HCT116 (cell line): ENCODE results near the gene PRDM2.

Source experiments
- CEBPB ChIP-seq: IDR thresholded peaks from 2 replicates; pipeline ENCODE4 v1.6.1; 2012; ENCODE audit warnings: low read depth
- CTCF ChIP-seq, 3 experiments: fragments of 200-600 bp in 1 of 3; sonication (generic) in 1 of 3; IDR thresholded peaks in 2 of 3; conservative IDR thresholded peaks in 1 of 3; 2 replicates each; pipeline ENCODE4 v1.5.1; 2012 to 2017; ENCODE audit warnings: low read depth in 2 of 3, low read length in 2 of 3, antibody characterized with exemption in 1 of 3, borderline replicate concordance in 1 of 3, control low read depth in 1 of 3, mild to moderate bottlenecking in 1 of 3, mixed read lengths in 1 of 3, mixed run types in 1 of 3, moderate library complexity in 1 of 3; ENCODE audit not compliant: insufficient read depth in 1 of 3
- EZH2 ChIP-seq: fragments of 200-600 bp; sonication (generic); IDR thresholded peaks from 2 replicates; pipeline ENCODE4 v1.6.1; 2017; ENCODE audit warnings: antibody characterized with exemption, mixed run types
- MAX ChIP-seq: IDR thresholded peaks from 2 replicates; pipeline ENCODE4 v1.6.1; 2012
- POLR2A ChIP-seq: IDR thresholded peaks from 2 replicates; pipeline ENCODE4 v1.7.0; 2011; ENCODE audit warnings: borderline replicate concordance; ENCODE audit not compliant: insufficient read depth, insufficient read length; ENCODE audit errors: extremely low read depth
- POLR2AphosphoS5 ChIP-seq: IDR thresholded peaks from 2 replicates; pipeline ENCODE4 v1.6.1; 2011; ENCODE audit warnings: mild to moderate bottlenecking, low read depth, low read length, moderate library complexity
- RAD21 ChIP-seq: IDR thresholded peaks from 2 replicates; pipeline ENCODE4 v1.6.1; 2012; ENCODE audit warnings: low read depth, mild to moderate bottlenecking
- REST ChIP-seq: IDR thresholded peaks from 2 replicates; pipeline ENCODE4 v1.6.1; 2012; ENCODE audit warnings: low read depth
- SIN3A ChIP-seq: IDR thresholded peaks from 2 replicates; pipeline ENCODE4 v1.6.1; 2012; ENCODE audit warnings: low read depth
- YY1 ChIP-seq: IDR thresholded peaks from 2 replicates; pipeline ENCODE4 v1.6.1; 2011; ENCODE audit warnings: low read length, low read depth, moderate library complexity, mild to moderate bottlenecking; ENCODE audit not compliant: insufficient replicate concordance; ENCODE audit errors: extremely low read depth
- ZBTB33 ChIP-seq: IDR thresholded peaks from 2 replicates; pipeline ENCODE4 v1.6.1; 2011; ENCODE audit warnings: mild to moderate bottlenecking, low read length, moderate library complexity; ENCODE audit not compliant: insufficient replicate concordance; ENCODE audit errors: extremely low read depth

- TF ChIP-seq POLR2A (no peak), MAX (no peak), CTCF (IDR thresholded peaks at IDR 0.05 in 2 of 3, conservative IDR thresholded peaks at IDR 0.05 in 1 of 3; ENCODE audit: borderline replicate concordance in 1 of 3, insufficient read depth in 1 of 3, low read depth in 2 of 3, low read length in 2 of 3) (no peak), EZH2 (no peak), SIN3A (no peak), POLR2AphosphoS5 (no peak), RAD21 (no peak), YY1 (no peak), CEBPB (no peak), ZBTB33 (no peak), REST (no peak)
Measured at GRCh38 chr1:13820055-13820454, 120.1 kb downstream of the PRDM2 start.
